Occipital lobe (tissue), 2 donors: ENCODE data around the gene YPEL4. TPM values are rescaled to one million over a fixed set of nuclear protein-coding genes. Genes with fewer than 3 reads are reported as not detected.

Source experiments
- small RNA-seq: library from RNA; depleted of rRNA; stranded (forward); fragments of <200 nt; gene quantifications from one replicate; pipeline ENCODE3, GENCODE V24; 2014
- total RNA-seq: library from RNA; depleted of rRNA; stranded (reverse); fragments of >200 nt; gene quantifications from one replicate; pipeline ENCODE4 v1.2.3, GENCODE V29; 2014

Gene YPEL4
- total RNA-seq, 1 donor from 2014 or later = 3.6 TPM

Small RNAs within 50 kb of the gene (small RNA-seq; reads per million reads assigned to genes)
- gene MIR130A = 501 reads per million, percentile 98 among the genes with 10 or more reads in this experiment

Other genes starting within 250 kb of the YPEL4 start
- 8.7 TPM for gene SLC43A3, start 222.8 kb downstream of the YPEL4 start, total RNA-seq
- 0.47 TPM for gene RTN4RL2, start 189.4 kb downstream of the YPEL4 start, total RNA-seq
- 0.94 TPM for gene SLC43A1, start 134.2 kb downstream of the YPEL4 start, total RNA-seq
- 33.1 TPM for gene TIMM10, start 119.2 kb downstream of the YPEL4 start, total RNA-seq
- gene SMTNL1, start 112.3 kb downstream of the YPEL4 start, total RNA-seq = not detected
- gene UBE2L6, start 82.2 kb downstream of the YPEL4 start, total RNA-seq = 46.6 TPM
- gene SERPING1, start 52.2 kb downstream of the YPEL4 start, total RNA-seq = 9.0 TPM
- 15.1 TPM for gene CLP1, start 7.8 kb upstream of the YPEL4 start, total RNA-seq
- gene ZDHHC5, start 18.2 kb upstream of the YPEL4 start, total RNA-seq = 18.6 TPM
- 27.1 TPM for gene MED19, start 62.3 kb upstream of the YPEL4 start, total RNA-seq
- 44.6 TPM for gene TMX2, start 62.7 kb upstream of the YPEL4 start, total RNA-seq
- gene SELENOH, start 91.6 kb upstream of the YPEL4 start, total RNA-seq = 48.5 TPM
- not detected for gene BTBD18, start 101.9 kb upstream of the YPEL4 start, total RNA-seq
- 122 TPM for gene CTNND1, start 111.9 kb upstream of the YPEL4 start, total RNA-seq